Loucy (cell line): Measurements from ENCODE around the gene HOXD13.

Experiments
- H2AFZ ChIP-seq: fragments of 200-600 bp; sonication (generic); 2 replicates; pipeline ENCODE4 v1.6.0; 2016; ENCODE audit warnings: antibody characterized with exemption, mild to moderate bottlenecking, low read length, moderate library complexity
- H3F3A ChIP-seq: fragments of 200-600 bp; 2 replicates; pipeline ENCODE4 v1.6.0; 2016; ENCODE audit warnings: antibody characterized with exemption, low read depth, mild to moderate bottlenecking
- H3K27me3 ChIP-seq: fragments of 200-600 bp; sonication (generic); 2 replicates; pipeline ENCODE4 v1.6.1; 2014; ENCODE audit warnings: low read length, mild to moderate bottlenecking; ENCODE audit not compliant: insufficient read depth, poor library complexity, severe bottlenecking
- H3K36me3 ChIP-seq: fragments of 200-600 bp; sonication (generic); 2 replicates; pipeline ENCODE4 v1.6.1; 2016; ENCODE audit warnings: low read length; ENCODE audit not compliant: insufficient read depth
- H3K4me1 ChIP-seq: fragments of 200-600 bp; sonication (generic); 2 replicates; pipeline ENCODE4 v1.5.1; 2014; ENCODE audit warnings: low read length, mild to moderate bottlenecking; ENCODE audit not compliant: insufficient read depth, poor library complexity, severe bottlenecking
- H3K4me2 ChIP-seq: fragments of 200-600 bp; sonication (generic); 2 replicates; pipeline ENCODE4 v1.6.0; 2014; ENCODE audit warnings: antibody characterized with exemption, low read length, low read depth, mild to moderate bottlenecking; ENCODE audit not compliant: poor library complexity, severe bottlenecking
- H3K4me3 ChIP-seq: fragments of 200-600 bp; sonication (generic); 2 replicates; pipeline ENCODE4 v1.5.1; 2014; ENCODE audit warnings: low read length, mild to moderate bottlenecking, mixed read lengths; ENCODE audit not compliant: poor library complexity, severe bottlenecking
- H3K79me2 ChIP-seq: fragments of 200-600 bp; sonication (generic); 2 replicates; pipeline ENCODE4 v1.6.1; 2014; ENCODE audit warnings: low read length; ENCODE audit not compliant: insufficient read depth
- H3K9ac ChIP-seq: fragments of 200-600 bp; sonication (generic); 2 replicates; pipeline ENCODE4 v1.6.0; 2014; ENCODE audit warnings: mild to moderate bottlenecking, low read depth, low read length, moderate library complexity; ENCODE audit not compliant: poor library complexity, severe bottlenecking
- H3K9me2 ChIP-seq: fragments of 200-600 bp; sonication (generic); replicated peaks from 2 replicates; pipeline ENCODE4 v1.6.1; 2016; ENCODE audit warnings: low read depth, low read length, mixed read lengths
- H3K9me3 ChIP-seq: fragments of 200-600 bp; sonication (generic); 2 replicates; pipeline ENCODE4 v1.6.1; 2014; ENCODE audit warnings: mild to moderate bottlenecking, antibody characterized with exemption, low read length, low read depth; ENCODE audit not compliant: insufficient read depth
- H4K20me1 ChIP-seq: fragments of 200-600 bp; sonication (generic); 2 replicates; pipeline ENCODE4 v1.6.0; 2014; ENCODE audit warnings: antibody characterized with exemption, low read length, mild to moderate bottlenecking; ENCODE audit not compliant: insufficient read depth, poor library complexity, severe bottlenecking
- CTCF ChIP-seq: fragments of 200-600 bp; sonication (generic); conservative IDR thresholded peaks from 2 replicates; pipeline ENCODE4 v1.5.1; 2014; ENCODE audit warnings: mild to moderate bottlenecking, antibody characterized with exemption, low read length
- EZH2phosphoT487 ChIP-seq: fragments of 200-600 bp; IDR thresholded peaks from 2 replicates; pipeline ENCODE4 v1.6.1; 2018; ENCODE audit warnings: antibody characterized with exemption, mild to moderate bottlenecking, moderate library complexity, borderline replicate concordance

HOXD13 gene

GRCh38 chr2:176091329-176092258 lies 927 bp upstream of the HOXD13 start:
- Histone ChIP-seq H3F3A (no peaks in the 10 kb centered on the region), H3K4me2 (no peak overlapping the region), H3K4me1 (peaks cover 12% of the 10 kb centered on the region), H3K27me3 (no peaks in the 10 kb centered on the region), H3K9me3 (no peaks in the 10 kb centered on the region), H2AFZ (no peak overlapping the region), H3K79me2 (no peaks in the 10 kb centered on the region), H3K9me2 (no peaks in the 10 kb centered on the region), H3K9ac (no peak overlapping the region), H3K36me3 (no peaks in the 10 kb centered on the region), H4K20me1 (no peaks in the 10 kb centered on the region), H3K4me3 (no peak overlapping the region)
- no peak for TF ChIP-seq EZH2phosphoT487
- TF ChIP-seq CTCF = no peak

GRCh38 chr2:176093145-176093897 lies 800 bp downstream of the HOXD13 start:
- Histone ChIP-seq H2AFZ (no peak overlapping the region), H3K4me1 (peaks cover 17% of the 10 kb centered on the region), H3K9me2 (no peaks in the 10 kb centered on the region), H4K20me1 (no peaks in the 10 kb centered on the region), H3K27me3 (no peaks in the 10 kb centered on the region), H3F3A (no peaks in the 10 kb centered on the region), H3K9me3 (no peaks in the 10 kb centered on the region), H3K4me2 (no peak overlapping the region), H3K4me3 (no peak overlapping the region), H3K36me3 (no peaks in the 10 kb centered on the region), H3K79me2 (no peaks in the 10 kb centered on the region), H3K9ac (no peak overlapping the region)
- no peak for TF ChIP-seq CTCF
- TF ChIP-seq EZH2phosphoT487 = no peak

GRCh38 chr2:176093898-176094249 lies 1.4 kb downstream of the HOXD13 start:
- no peak overlapping the region for H2AFZ ChIP-seq
- no peaks in the 10 kb centered on the region for H3F3A ChIP-seq
- H4K20me1 ChIP-seq = no peaks in the 10 kb centered on the region
- no peaks in the 10 kb centered on the region for H3K9me3 ChIP-seq
- no peaks in the 10 kb centered on the region for H3K27me3 ChIP-seq
- no peak overlapping the region for H3K4me3 ChIP-seq
- H3K9ac ChIP-seq = no peak overlapping the region
- H3K4me2 ChIP-seq = no peak overlapping the region
- H3K36me3 ChIP-seq = no peaks in the 10 kb centered on the region
- TF ChIP-seq EZH2phosphoT487 (no peak), CTCF (no peak)
- H3K79me2 ChIP-seq = no peaks in the 10 kb centered on the region
- H3K9me2 ChIP-seq = no peaks in the 10 kb centered on the region
- peaks cover 17% of the 10 kb centered on the region for H3K4me1 ChIP-seq
